Measurements from ENCODE around the gene PACRGL.
"Not testable (repeated sequence)": the region's sequence is repeated elsewhere in the genome, so short reads cannot be mapped to it uniquely, and the experiment has no call there.

The PACRGL gene

GRCh38 chr4:20724915-20725314 is 24.7 kb downstream of the PACRGL start:
- DNase-seq: no peak

GRCh38 chr4:20735931-20736330 is 35.7 kb downstream of the PACRGL start:
- DNase-seq: no peak

GRCh38 chr4:20746000-20746399 is 45.7 kb downstream of the PACRGL start:
- DNase-seq: not testable (repeated sequence)

GRCh38 chr4:20752641-20753040 is 52.4 kb downstream of the PACRGL start:
- DNase-seq: no peak

- no peak for DNase-seq
Measured at GRCh38 chr4:20754036-20754435, 53.8 kb downstream of the PACRGL start.

- DNase-seq: peak; percentile 9
Measured at GRCh38 chr4:20760053-20760452, 59.8 kb downstream of the PACRGL start.

GRCh38 chr4:20761382-20761781 is 61.1 kb downstream of the PACRGL start:
- no peak for DNase-seq

- DNase-seq: no peak
Measured at GRCh38 chr4:20761826-20762225, 61.6 kb downstream of the PACRGL start.

GRCh38 chr4:20764366-20764992 is 64.2 kb downstream of the PACRGL start:
- DNase-seq: no peak

GRCh38 chr4:20773144-20773997 is 73.1 kb downstream of the PACRGL start:
- DNase-seq: peak; percentile 72

- DNase-seq: no peak
Measured at GRCh38 chr4:20778896-20779295, 78.6 kb downstream of the PACRGL start.

- not testable (repeated sequence) for DNase-seq
Measured at GRCh38 chr4:20783134-20783533, 82.9 kb downstream of the PACRGL start.

- DNase-seq: no peak
Measured at GRCh38 chr4:20787940-20788665, 87.8 kb downstream of the PACRGL start.

All from OCI-M1 (cell line).